COLO668 (cell line): Measurements from ENCODE around the gene CHST1.
A peak's percentile ranks its signal among the peaks of the same experiment; 100 is the strongest.

ENCODE experiments used
- DNase-seq: peaks from one replicate; lab custom pipeline; 2025; ENCODE audit not compliant: unreplicated experiment; lab: John Stamatoyannopoulos, UW

The CHST1 gene

DNA sequence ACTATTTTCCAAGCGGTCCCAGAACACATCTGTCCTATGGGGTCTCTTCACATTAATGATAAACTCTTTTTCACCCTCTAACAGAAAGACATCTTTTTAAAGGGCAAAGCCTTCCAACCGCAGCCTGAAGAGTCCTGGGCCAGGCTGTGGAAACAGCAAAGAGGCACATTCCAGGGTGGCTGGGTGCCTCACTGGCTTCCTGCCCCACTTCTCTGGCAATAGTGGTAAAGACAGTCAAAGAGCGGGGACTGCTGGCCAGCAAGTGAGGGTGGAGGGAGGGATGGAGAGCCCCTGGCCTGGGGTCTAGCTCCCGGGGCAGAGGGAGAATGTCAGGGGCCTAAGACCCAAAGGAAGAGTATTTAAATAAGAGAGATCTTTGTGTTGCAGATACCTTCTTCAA, 10.2 kb upstream of the CHST1 start:
- no peak for DNase-seq

DNA sequence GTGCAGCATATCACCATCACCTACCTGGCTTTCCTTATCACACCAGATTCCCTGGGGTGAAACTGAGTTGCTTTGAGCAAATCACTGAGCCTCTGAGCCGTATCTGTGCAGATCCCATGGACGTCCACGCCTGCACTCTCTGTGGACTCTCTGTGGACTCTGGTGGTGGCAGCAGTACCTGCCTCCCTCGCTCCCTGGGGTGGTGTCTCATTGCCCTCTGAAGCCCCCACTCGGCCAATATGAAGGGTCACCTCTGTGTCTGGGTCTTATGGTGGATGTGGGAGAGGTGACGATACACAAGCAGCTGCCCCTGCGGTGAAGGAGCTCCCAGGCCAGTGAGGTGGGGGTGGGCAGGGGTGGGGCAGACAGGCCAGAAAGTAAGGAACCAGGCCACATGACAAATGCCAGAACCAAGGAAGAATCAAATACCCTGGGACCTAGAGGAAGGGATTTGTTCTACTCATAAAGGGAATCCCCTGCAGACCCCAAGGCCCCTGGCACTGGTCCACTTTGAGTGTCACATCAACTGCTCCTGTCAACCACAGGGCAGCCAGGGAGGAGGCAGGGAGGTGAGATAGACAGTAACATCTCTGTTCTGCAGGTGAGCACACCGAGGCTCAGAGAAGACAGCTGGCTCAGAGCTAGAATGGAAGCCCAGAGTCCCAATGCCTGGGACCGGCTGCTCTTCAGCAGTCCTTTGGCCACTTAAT, 9.2 kb upstream of the CHST1 start:
- no peak for DNase-seq

DNA sequence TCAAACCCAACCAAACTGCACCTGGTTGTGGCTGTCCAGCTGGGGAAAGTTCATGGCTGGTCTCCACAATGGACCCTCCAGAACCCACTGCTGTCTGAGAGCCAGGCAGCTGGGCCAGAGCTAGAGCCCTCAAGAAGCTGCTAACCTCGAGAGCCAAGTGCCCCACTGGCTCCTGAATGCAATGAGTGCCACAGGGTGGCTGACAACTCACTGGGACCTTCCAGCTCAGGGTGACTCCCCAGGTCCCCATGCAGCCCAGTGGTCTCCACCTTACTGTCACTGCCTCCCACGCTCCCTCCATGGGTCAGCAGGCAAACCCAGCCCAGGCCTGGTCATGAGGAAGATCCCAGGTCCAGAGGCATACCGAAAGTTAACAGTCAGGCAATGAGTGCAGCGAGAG, 8.0 kb upstream of the CHST1 start:
- DNase-seq: no peak

DNA sequence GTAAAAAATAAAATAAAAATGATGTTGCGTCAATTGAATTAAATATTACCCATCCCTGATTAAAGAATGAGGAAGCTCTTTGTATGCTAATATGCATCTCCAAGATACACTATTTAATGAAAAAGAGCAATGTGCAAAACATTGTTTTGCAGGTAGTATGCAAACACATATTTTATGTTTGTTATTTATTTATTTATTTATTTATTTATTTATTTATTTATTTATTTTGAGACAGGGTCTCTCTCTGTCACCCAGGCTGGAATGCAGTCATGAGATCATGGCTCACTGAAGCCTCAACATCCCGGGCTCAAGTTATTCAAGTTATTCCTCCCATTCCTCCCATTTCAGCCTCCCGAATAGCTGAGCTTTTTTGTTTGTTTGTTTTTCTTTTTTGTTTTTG, 7.2 kb upstream of the CHST1 start:
- no peak for DNase-seq

DNA sequence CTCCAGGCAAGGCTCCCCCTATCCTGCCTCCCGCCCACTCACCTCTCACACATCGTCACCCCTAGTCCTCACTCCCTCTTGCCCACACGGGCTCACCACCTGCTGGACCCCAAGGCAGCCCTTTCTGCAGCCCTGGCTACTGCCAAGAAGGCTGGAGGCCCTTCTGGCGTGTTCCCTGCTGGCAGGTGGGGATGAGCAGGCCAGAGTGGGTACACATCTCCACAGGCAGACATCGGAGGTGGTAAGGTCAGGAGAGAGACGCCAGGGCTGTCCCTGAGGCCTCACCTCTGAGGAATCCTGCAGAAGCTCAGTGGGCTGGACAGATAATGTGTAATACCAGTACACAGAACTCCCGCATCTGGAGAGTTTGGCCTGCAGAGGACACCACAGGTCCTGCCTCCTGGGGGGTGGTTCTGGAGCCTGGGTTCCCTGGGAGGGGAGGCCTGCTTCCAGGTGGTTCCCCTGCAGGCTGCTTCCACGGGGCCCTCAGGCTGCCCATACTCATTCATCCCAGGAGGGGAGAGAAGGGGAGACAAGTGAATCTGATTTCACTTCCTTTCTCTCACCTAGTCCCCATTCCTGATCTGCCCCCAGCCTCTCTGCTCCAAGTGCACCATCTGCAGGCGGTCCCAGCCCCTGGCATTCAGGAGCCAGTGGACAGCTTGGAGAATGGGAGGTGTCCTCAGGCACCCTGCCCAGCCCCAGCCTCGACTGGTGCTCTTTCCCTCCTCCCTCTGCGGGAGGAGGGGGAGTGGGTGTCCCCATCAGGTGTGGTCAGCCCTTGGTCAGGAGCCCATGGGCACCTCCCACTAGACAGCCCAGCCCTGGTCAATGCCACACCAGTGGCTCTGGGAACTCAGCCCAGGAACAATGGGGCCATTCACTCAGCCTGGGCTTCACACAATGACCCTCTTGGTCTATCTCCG, 6.1 kb upstream of the CHST1 start:
- no peak for DNase-seq

DNA sequence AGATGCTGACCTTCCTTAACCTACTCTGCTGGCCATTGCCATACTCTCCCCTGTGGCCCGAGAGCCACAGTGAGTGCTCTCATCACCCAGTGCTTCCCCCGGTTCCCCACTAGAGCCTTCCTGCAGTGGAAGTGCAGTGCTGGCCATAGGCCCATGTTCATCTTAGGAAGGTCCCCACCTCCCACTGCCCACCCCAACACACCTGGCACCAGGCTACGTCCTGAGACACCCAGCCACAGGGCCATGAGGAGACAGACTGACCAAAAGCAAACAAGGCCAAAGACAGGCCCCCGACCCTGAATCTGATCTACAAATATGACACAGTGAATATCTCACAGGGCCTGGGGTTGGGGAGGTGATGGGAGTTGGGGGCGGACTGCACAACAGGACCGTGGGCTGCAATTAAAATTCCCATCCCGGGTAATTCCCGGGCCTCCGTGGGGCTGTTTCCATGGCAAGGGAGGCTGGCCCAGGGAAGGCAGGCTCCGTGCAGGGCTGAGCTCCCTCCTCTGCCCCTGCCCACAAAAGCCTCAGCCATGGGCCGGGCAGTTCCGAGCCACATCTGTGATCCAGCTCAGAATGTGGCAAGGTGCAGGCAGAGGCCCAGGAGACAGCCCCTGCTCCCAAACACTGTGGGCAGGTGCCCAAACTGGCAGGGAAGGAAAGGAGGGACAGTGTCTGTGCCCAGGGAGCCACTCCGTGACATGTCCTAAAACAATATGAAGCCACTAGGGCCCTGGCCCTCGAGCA, 5.1 kb upstream of the CHST1 start:
- DNase-seq: no peak

- DNase-seq: no peak
Measured at GRCh38 chr11:45669956-45670355, 4.5 kb upstream of the CHST1 start.

DNA sequence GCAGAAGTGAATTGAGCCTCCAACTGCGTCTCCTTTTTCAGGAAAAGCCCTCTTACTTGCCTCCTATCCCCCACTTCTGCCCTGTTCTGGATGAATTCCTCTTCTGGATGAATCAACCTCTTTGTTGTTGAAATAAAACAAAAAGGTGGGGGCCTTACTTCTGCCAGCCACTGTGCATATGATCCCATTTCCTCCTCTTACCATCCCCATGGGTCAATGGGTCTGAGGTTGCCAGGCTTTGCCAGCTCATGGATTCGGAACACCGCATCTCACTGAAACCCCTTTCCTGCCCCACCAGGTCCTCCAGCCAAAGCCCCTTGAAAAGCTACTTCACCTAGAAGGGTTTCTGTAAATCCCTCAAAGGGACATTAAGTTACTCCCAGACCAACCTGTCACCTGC, 3.7 kb upstream of the CHST1 start:
- DNase-seq: no peak

DNA sequence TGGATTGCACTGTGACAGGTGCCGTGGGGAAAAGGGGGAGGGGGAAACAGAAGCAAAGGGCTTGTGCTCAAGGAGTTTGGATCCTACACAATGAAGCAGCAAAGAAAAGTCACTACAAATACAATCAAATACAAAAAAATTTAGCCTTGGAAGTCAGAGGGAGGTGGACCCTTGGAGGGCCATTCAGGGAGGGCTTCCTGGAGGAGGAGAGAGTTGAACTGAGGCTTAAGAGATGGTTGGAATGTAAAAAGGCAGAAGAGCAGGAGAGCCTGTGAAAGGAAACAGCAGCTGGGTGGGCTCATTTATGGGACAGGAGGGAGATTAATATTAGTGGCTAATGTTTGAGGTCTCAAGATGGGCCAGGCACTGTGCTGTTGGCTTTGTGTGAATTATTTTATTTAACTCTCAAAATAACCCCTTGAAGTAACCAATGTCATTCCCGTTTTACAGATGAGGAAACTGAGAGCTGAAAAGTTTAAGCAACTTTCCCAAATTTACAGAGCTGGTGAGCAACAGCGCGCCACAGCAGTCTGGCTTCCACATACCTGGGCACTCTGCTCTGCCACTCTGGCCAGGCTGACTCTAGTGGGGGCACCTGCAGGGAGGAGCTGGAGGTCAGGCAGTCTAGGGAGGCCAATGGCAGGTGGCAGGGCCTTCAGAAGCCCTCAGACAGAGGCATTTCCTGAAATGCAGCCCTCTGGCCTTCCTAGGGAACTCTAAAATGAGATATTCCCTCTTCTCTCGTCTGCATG, 2.7 kb upstream of the CHST1 start:
- no peak for DNase-seq

GRCh38 chr11:45666648-45667642, 1.5 kb upstream of the CHST1 start:
- peak; percentile 49 for DNase-seq

- DNase-seq: no peak
Measured at GRCh38 chr11:45665933-45666647, 668 bp upstream of the CHST1 start.

DNA sequence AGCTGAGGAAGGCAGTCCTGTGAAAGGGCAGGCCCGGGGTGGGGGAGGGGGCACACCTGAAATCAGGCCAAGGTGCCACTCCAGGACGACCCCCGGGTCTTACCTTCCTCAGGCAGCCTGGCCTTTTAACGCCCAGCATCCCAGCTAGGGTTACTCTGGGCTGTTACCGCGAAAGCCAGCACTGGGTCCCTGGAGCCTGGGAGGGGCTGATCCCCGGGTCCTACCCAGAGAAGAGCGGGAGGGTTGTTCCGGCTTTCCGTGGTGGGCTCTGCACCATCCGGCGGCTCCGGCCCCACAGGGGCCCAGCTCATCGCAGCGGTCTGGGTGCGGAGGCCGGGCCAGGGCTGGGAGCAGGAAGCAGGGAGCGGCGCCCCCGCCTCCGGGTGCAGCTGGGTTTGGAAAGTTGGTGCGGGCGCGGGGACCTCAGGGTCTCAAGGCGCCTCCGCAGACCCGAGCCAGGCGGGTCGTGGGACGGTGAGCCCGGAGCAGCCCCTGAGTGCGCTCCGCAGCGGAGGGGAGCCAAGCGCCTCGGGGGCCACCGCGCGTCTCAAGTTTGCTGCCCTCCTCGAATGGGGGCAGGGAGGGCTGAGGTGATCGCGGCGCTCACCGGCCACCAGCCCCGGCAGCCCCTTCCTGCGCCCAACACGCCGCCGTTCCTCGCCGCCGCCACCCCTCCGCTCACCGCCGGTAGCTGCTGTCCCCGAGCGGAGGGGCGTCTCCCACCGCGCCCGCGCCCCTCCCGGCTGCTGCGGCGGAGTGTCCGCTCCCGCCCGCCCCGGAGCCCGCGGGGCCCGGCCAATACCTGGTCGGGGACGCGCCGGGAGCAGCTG, 831 bp downstream of the CHST1 start:
- DNase-seq: peak; percentile 60

GRCh38 chr11:45663486-45664375, 1.7 kb downstream of the CHST1 start:
- DNase-seq: peak; percentile 61

- DNase-seq: no peak
Measured at GRCh38 chr11:45662665-45663485, 2.5 kb downstream of the CHST1 start.

DNA sequence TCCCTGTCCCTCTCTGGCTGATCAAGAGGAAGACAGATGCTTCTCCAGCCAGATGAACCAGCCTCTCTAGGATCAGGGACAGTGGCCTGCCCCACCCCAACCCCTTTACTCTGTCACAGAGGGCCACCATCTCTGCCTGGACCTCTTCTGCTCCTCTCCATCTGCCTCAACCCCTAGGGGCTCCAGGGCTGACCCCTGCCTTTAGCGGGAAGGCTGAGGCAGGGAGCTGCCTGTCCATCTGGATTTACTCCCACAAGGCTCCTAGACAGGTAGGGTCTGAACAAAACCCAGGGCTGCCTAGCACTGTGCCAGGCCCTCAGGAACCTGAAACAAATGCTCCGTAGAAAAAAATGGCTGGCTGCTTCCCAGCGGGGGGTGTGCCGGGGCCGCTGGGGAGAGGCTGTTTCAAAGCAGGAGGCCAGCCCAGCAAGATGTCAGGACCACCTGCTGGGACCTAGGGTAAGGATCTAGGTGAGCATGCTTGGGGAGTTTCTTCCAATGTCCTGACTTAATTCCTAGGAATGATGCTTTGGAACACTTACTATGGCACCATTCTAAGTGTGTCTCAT, 3.2 kb downstream of the CHST1 start:
- DNase-seq: no peak

DNA sequence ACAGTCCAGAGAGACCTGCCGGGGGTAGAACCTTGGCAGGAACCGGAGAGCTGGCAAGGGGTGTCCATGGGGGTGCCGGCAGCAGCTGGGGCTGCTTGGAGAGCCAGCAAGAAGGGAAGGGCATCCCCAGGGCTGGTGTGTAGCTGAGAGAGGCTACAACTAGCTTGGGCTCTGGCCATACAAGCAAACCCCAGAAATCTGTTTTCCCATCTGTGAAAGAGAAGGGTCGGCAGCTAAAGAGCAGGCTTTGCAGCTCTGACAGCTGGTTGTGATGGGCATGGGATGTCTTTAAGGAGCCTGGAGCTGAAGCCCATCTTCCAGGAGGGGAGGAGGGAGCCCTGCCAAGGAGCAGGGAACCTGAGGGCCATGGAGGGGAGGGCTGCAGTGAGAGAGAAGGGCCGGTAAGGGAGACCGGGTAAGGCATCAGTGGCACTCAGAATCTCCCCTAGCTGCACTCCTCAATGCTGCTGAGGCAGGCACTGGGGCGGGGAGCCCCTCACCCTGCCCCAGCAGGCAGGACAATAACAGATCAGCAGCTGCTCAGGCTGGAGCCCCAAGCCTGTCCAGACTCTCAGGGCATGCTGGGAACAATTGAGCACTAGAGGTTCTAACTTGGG, 3.9 kb downstream of the CHST1 start:
- no peak for DNase-seq
